GM18907 (cell line): ENCODE measurements around the gene XYLT1.

Experiments
- ATAC-seq: cut with Tn5 transposase; IDR thresholded peaks from one replicate; pipeline ENCODE4 v1.9.1; 2021; ENCODE audit warnings: mild to moderate bottlenecking, moderate library complexity; ENCODE audit not compliant: unreplicated experiment

The XYLT1 gene

DNA sequence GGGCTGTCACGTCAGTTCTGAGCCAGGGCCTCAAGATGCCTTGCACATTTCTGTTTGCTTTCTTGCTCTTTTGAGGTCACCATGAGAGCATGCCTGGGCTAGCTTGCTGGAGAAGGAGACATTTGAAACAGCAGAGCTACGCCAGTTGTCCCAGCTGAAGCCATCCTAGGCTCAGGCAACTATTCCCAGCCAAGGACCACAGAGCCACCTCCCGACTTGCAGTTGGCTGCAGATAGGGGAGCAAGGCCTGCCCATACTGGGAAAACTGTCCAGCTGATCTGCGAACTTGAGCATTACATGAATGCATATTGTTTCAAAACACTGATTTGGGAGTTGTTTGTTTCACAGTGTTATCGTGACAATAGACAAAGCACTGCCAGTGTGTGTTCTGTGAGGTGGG, 340.8 kb downstream of the XYLT1 start:
- ATAC-seq = no peak

DNA sequence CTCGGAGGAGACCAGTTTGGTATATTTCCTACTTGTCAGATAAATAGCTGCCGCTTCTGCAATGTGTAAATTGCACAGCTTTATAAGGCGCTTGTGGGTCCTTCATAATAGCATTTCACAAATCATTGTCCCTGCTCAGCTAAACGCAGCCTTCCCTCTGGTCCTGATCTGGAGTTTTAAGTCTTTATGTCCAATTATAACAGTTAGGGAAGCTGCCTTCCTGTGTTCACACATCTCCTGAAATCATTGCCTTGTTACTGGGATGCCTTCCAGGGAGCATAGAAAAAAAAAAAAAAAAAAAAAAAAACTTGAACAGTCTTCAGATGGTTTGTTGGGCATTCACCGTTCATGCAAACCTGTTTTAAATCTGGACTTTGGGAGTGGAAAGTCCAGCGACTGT, 342.0 kb downstream of the XYLT1 start:
- ATAC-seq = no peak

DNA sequence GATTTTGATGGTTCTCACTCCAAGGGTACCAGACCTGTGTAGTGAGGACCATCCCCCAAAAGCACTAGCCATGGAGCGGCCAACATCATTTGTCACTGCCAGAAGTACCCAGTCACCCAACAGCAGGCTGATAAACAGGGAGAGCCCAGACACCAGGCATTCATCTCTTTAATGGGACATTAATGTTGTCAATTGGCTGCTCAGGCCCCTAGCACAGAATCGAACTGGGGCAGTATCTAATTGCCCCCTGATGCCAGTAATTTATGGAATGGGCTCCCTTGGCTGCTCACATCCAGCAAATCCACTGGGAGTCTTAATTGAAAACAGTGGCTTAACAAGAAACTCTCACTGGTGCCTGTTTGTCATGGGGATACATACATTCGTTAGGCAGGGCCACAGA, 344.6 kb downstream of the XYLT1 start:
- ATAC-seq = no peak

DNA sequence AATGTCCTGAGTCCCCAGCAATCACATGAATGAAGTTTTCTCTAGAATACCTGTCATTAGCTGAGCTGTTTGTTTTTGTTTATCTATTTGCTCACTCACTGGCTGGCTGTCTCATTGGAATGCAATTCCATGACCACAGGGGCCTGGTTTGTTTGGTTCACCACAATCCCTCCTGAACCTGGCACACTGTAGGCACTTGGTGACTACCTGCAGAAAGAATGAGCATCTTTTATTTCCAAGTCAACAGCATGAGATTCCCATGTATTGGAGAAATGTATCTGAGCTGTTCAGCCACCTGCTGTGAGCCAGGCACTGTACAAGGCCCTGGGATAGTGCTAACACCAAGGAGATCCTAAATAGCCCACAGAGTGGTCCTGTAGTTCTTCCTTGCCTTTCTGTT, 345.1 kb downstream of the XYLT1 start:
- ATAC-seq = no peak

DNA sequence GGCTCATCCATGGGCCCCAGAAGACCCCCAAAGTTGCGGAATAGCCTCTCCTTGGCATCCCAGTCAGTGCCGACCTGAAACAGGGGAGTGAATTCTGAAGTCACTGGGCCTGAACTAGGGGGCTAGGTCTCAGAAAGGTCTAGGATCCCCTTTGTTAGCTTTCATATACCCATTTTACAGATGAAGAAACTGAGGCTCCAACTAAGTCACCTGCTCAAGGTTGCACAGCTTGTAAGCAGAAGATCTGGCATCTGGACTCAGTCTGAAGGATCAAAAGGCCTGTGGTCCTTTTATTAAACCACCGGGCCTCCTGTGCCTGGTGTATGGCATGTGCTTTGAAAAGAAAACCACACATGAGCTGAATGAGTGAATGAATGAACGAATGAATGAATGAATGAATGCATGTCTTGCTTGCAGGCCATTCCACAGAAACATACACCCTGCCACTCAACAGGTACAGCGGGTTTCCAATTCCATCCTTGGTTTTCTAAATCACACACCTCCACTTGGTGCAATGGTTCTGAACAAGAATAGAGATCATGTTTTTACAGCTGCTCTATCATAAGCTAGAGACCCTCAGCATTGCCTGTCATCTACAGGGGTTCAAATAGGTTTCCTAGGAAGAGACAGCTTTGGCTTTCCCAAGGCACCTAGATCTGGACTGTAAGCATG, 352.7 kb downstream of the XYLT1 start:
- ATAC-seq = no peak

DNA sequence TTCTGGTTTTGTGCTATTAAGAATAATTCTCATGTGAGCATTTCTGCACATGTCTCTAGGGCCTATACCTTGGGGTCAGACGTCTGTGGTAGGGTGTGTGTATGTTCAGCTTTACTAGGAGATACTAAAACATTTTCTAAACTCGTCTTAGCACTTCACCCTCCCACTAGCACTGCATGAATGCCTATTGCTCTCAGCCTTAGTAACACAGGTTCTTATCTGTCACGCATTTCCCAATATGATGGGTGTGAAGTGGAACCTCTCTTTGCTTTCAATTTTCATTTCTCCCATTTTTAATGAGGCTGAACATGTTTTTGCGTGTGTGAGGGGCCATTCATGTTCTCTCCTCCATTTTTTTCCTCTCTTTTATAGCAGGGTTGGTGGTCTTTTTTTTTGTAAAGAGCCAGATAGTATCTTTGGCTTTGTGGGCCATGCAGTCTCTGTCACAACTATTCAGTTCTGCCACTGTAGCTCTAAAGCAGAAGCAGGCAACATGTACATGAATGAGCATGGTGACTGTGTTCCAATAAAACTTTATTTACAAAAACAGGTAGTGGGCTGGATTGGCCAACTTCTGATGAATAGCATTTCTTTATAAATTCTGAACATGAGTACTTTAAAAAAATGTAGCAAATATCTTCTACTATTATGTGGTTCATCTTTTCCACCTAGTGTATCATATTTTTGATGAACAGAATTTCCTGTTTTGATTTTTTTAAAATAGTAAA, 354.0 kb downstream of the XYLT1 start:
- ATAC-seq = no peak

DNA sequence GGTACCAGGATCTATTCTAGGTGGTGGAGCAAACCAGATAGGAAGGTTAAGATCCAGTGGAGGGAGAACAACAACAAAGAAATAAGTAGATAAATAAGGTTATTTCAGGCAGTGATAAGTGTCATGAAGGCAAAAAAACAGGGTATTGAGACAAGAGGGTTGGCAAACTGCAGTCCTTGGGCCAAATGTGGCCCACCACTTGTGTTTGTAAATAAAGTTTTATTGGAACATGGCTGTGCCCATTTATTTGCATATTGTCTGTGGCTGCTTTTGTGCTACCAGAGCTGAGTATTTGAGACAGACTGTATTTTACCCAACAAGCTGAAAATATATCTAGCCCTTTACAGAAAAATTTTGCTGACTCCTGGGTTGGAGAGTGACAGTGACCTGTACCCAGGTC, 361.3 kb downstream of the XYLT1 start:
- ATAC-seq = no peak

DNA sequence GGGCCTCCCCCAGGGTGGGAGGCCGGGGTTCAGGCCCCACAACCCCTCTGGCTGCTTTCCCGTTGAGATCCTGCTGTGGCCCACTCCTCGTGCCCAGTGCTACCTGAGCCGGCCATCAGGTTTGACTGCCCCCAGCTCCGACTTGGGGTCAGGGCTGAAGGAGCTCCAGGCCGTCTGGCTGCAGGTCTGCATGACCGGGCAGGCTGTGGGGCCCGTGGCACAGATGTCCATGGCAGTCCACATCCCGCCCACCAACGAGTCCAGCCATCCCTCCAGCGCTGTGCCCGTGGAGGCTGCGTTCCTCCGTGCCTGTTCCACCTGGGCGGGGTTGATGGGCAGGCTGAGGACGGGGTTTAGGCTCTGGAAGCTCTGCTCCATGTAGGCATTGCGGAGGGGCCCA, 362.2 kb downstream of the XYLT1 start:
- no peak for ATAC-seq

DNA sequence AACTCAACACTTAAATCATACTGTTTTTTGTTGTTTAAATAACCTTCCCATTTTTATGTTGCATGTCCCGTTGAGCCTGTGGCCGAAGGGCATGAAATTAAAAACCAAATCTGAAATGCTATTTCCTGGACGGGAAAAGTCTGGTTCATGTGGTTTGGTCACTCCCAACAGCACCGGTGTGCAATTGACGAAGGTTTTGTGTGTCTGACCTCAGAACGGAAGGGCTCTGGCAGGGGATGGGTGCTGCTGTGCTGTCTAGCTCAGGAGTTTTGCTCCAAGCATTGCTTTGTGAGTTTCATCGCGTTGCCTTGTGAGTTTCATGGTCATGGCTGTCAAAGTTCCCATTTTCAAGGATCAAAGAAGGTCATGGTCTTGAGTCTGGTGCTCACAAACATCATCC, 363.3 kb downstream of the XYLT1 start:
- no peak for ATAC-seq

DNA sequence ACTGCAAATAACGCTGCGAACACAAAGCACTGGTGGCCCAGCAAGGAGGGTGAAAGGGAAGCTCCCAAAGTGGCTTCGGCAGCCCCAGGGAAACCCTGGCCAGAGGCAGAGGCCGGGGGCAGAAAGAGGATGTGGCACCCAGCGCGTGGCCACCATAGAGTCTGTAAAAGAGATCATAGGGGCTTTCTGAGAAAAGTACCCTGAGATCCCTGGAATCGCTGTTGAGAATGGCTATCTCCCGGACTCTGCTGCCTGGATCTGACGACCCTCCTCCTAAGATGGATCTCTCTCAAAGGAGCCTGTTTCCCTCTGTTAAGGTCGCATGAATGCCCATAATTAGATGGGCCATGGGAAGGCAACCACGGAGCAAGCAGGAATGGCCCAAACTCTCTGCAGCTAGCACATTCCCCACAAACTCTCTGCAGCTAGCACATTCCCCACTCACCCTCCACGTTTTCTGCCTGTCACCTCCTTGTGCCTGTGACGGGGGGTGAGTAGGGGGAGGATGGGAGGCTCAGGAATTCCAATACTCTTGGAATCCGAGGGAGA, 364.4 kb downstream of the XYLT1 start:
- no peak for ATAC-seq

DNA sequence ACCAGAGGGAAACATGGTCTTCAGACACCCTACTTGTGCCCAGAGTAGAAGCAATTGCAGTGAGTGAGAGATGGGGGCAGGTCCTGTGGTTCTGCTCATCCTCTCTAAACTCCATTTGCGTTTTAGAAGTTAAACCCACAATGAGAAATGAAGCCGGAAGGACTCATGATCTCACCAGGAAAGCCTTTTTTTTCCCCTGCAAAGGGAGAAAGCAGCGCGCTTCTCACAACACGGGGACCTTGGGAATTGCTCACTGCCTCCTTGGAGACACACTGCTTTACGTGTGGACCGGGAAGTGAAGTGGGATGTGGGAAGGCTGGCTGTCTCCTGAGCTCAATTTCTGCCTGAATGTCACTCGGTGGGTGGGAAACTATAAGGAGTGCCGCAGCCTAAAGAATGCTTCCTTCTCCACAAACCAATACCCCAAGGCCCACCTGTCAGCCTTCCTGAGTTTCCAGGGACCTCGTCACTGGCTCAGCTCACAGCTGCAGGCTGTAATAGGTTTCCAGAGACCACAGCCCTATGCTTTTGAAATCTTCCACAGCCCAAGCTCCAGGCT, 365.4 kb downstream of the XYLT1 start:
- ATAC-seq = no peak

DNA sequence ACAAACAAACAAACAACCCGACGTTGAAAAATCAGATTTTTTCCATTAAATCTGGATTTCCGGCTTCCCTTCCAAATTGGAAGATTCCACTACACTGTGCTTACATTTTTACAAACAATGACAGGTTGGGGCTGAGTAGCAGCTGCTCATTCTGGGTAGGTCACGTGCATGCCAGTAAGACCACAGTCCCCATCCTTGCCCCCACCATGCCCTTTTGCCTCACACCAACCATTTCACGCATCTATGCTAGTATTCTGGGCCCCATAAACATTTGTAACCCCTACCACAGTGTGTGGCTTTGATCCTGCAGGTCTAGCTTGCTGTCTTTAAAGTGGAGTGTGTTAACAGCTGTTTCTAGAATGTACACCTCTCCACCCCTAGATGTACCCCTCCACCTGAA, 366.1 kb downstream of the XYLT1 start:
- ATAC-seq = no peak

DNA sequence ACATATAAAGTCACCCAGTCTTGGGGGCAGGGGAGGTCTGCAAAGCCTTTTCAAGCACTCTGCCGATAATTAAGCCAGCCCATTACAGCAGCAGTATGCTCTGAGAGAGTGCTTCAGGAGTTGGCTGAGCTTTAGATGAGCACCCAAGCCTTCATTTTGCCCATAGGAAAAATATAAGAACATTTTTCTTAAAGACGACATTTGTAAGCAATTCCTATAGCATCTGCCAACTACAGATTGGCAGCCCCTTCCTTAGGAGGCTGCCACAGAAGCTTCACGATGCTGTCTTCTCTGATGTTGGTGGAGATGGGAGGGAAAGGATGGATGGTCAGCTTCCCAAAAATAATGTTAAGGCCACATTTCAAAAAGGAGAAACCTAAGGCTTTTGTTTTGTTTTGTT, 367.5 kb downstream of the XYLT1 start:
- no peak for ATAC-seq

DNA sequence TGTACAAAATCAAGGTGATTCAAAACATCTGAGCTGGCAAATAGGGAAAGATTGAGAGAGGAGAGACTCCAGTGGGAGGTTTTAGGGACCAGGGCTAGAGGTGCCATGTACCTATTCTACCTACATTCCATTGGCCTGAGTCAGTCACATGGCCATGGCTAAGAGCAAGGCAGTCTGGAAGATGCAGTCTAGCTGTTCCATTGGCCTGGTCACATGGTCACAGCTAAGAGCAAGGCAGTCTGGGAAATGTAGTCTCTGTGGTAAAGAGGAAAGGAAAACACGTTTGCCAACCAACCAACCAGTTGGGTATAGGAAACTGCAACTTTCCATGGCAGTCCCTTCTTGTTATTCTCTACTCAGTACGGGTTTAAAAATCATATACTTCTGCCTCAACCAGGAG, 369.1 kb downstream of the XYLT1 start:
- ATAC-seq = no peak

DNA sequence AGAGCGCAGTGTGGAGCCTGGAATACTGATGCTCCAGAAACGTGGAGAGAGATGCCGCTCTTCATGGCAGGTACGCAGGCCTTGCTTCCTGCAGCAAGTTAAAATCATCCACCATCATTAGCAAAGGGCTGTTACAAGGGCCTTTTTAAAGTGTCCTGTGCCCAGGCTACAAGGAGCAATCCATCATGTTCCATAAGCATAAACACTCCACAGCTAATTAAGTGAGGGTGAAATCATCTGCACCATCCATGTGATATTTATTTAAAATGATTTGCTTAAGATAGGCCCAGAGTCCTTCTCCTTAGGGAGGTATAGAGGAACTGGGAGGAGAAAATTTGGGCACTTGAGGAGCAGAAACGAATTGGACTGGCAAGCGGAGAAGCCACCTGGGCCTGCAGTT, 372.1 kb downstream of the XYLT1 start:
- no peak for ATAC-seq

DNA sequence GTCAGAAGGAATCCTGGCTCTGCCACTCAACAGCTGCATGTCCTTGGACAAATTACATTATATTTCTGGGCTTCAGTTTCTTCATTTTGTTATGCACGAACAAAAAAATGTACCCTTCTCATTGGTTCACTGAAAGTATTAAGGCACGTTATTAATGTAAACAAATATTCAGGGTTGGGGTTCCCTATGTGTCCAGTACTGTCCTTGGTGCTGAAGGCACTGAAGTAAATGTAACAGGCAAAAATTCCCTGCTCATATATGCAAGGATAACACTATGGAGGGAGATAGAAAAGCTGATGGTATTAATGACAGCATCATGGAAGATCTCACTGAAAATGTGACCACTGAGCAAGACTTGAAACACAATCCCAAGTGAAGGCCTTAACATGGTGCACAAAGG, 386.6 kb downstream of the XYLT1 start:
- ATAC-seq = no peak

DNA sequence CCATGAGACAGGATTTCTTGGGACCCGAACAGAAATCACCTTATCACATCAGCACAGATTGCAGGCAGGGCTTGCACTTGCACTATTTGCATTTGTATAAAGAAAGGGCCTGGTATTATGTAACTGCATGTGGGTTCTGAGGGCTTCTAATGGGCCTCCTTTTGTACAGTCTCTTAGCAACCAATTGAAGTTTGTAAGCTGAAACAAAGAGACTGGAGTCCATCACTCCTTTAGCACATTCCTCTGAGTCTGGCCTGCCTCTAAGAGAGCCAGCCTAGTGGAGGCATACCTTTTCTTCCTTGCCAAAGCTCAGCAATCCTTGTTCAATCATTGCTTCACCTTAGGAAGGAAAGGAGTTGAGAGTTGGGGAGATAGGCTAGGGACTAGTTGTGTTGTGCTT, 387.1 kb downstream of the XYLT1 start:
- no peak for ATAC-seq

DNA sequence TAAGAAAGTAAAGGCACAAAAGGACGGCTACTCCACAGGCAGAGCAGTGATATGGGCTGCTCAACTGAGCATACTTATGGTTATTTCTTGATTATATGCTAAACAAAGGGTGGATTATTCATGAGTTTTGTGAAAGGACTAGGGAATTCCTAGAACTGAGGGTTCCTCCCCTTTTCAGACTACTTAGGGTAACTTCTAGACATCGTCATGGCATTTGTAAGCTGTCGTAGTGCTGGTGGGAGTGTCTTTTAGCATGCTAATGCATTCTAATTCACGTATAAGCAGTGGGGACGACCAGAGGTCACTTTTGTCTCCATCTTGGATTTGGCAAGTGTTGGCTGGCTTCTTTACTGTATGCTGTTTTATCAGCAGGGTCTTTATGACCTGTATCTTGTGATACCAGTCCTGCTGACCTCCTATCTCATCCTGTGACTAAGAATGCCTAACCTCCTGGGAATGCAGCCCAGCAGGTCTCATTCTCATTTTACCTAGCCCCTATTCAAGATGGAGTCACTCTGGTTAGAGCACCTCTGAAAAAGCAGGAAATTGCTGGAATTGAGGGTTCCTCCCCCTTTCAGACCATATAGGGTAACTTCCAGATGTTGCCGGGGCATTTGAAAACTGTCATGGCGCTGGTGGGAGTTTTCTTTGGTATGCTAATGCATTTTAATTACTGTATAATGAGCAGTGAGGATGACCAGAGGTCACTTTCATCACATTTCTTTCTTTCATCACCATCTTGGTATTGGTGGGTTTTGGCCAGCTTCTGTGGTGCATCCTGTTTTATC, 388.5 kb downstream of the XYLT1 start:
- ATAC-seq = no peak

DNA sequence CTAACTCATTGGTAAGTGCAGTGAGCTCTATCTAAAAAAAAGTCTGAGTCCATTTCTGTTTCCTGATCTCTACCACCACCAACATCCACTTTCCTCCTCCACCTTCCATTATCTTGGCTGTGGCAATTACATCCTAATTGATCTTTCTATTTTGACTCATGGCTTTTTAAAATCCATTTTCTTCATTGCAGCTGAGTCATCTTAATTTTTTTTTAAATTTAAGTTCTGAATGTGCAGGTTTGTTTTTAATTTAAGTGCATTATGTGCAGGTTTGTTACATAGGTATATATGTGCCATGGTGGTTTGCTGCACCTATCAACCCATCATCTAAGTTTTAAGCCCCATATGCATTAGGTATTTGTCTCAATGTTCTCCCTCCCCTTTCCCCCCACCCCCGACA, 390.7 kb downstream of the XYLT1 start:
- no peak for ATAC-seq

DNA sequence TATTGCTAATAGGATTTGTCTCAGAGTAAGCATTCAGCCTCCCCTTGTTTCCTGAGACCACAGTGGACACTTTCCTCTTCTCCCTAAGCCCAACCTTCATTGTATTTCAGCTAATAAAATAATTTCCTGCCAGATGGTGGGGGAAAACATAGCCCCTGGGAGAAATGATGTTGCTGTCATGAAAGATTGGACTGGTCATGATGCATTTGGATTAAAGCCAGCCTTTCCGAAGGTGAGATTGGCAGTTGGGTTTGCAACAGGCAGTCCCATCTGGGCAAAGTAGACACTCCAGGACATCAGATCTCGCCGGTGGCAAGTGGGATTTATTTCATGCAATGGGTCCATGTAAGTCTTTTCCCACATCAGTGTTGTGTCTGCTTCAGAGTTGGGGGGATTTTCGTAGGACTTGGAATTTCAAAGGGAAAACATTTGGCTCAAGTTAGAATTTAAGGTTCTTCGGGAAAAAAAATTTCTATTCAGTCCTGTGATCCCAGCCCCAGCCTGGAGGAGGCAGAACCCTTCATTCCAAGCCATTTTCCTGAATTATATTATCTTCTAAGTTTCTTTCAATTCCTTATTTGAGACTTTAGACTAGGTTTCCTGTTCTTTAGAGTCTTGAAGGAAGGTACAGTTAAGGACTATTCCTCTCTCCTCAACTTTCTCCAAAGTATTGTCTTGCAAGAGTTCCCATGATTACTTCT, 391.7 kb downstream of the XYLT1 start:
- ATAC-seq = no peak
